Measurements from ENCODE around the gene RAB31.
"Not testable (repeated sequence)": the region's sequence is repeated elsewhere in the genome, so short reads cannot be mapped to it uniquely, and the experiment has no call there.

Gene RAB31

GRCh38 chr18:9886005-9886348 is 177.9 kb downstream of the RAB31 start:
- Histone ChIP-seq H3K4me3 (ENCODE audit: low read depth, low read length) (no peak overlapping the region), H3K36me3 (no peaks in the 10 kb centered on the region), H3K9me3 (ENCODE audit: severe bottlenecking) (no peaks in the 10 kb centered on the region), H3K27ac (no peak overlapping the region), H3K27me3 (ENCODE audit: insufficient read depth, low read depth, severe bottlenecking) (no peaks in the 10 kb centered on the region)
- no peak for TF ChIP-seq CTCF (IDR thresholded peaks at IDR 0.05; ENCODE audit: low read depth, low read length)
- no peak for DNase-seq

GRCh38 chr18:9887992-9888391 is 179.9 kb downstream of the RAB31 start:
- Histone ChIP-seq H3K4me3 (ENCODE audit: low read depth, low read length) (no peak overlapping the region), H3K36me3 (no peaks in the 10 kb centered on the region), H3K9me3 (ENCODE audit: severe bottlenecking) (no peaks in the 10 kb centered on the region), H3K27me3 (ENCODE audit: insufficient read depth, low read depth, severe bottlenecking) (no peaks in the 10 kb centered on the region), H3K27ac (no peak overlapping the region)
- no peak for TF ChIP-seq CTCF (IDR thresholded peaks at IDR 0.05; ENCODE audit: low read depth, low read length)
- no peak for DNase-seq

- DNase-seq = no peak
- Histone ChIP-seq H3K4me3 (ENCODE audit: low read depth, low read length) (no peak overlapping the region), H3K9me3 (ENCODE audit: severe bottlenecking) (no peaks in the 10 kb centered on the region), H3K36me3 (no peaks in the 10 kb centered on the region), H3K27ac (no peak overlapping the region), H3K27me3 (ENCODE audit: insufficient read depth, low read depth, severe bottlenecking) (no peaks in the 10 kb centered on the region)
- TF ChIP-seq CTCF (IDR thresholded peaks at IDR 0.05; ENCODE audit: low read depth, low read length) = no peak
These were observed 182.1 kb downstream of the RAB31 start for GRCh38 chr18:9890196-9890595.

- no peak for TF ChIP-seq CTCF (IDR thresholded peaks at IDR 0.05; ENCODE audit: low read depth, low read length)
- Histone ChIP-seq H3K9me3 (ENCODE audit: severe bottlenecking) (no peaks in the 10 kb centered on the region), H3K27ac (no peak overlapping the region), H3K36me3 (no peaks in the 10 kb centered on the region), H3K4me3 (ENCODE audit: low read depth, low read length) (no peak overlapping the region), H3K27me3 (ENCODE audit: insufficient read depth, low read depth, severe bottlenecking) (no peaks in the 10 kb centered on the region)
- no peak for DNase-seq
These were observed 182.9 kb downstream of the RAB31 start for GRCh38 chr18:9890957-9891356.

GRCh38 chr18:9891515-9891914 is 183.4 kb downstream of the RAB31 start:
- not testable (repeated sequence) for H3K36me3 ChIP-seq; DNase-seq; H3K4me3 ChIP-seq (ENCODE audit: low read depth, low read length); H3K9me3 ChIP-seq (ENCODE audit: severe bottlenecking); H3K27ac ChIP-seq; H3K27me3 ChIP-seq (ENCODE audit: insufficient read depth, low read depth, severe bottlenecking)

GRCh38 chr18:9894454-9895068 is 186.5 kb downstream of the RAB31 start:
- Histone ChIP-seq H3K27ac (no peak overlapping the region), H3K9me3 (ENCODE audit: severe bottlenecking) (no peaks in the 10 kb centered on the region), H3K27me3 (ENCODE audit: insufficient read depth, low read depth, severe bottlenecking) (no peaks in the 10 kb centered on the region), H3K4me3 (ENCODE audit: low read depth, low read length) (no peak overlapping the region), H3K36me3 (no peaks in the 10 kb centered on the region)
- DNase-seq = no peak
- no peak for TF ChIP-seq CTCF (IDR thresholded peaks at IDR 0.05; ENCODE audit: low read depth, low read length)

All from WERI-Rb-1 (cell line).